Right kidney (tissue), 9 donors: ENCODE results near the gene DNAI1.
A peak's percentile ranks its signal among the peaks of the same experiment; 100 is the strongest.
"Not testable (repeated sequence)": the region's sequence is repeated elsewhere in the genome, so short reads cannot be mapped to it uniquely, and the experiment has no call there.

Experiments
- DNase-seq: peaks from one replicate; pipeline ENCODE4 v3.0.0-alpha.2; 2016
- long read RNA-seq, 8 donors: transcript quantifications; one replicate each; lab custom pipeline, GENCODE V29; 2026

Gene DNAI1
- long read RNA-seq, donor 1, result 0 reads
- long read RNA-seq, donor 2, result 0 reads
- long read RNA-seq, donor 3, result 0 reads
- long read RNA-seq, donor 4, result 0 reads
- long read RNA-seq, donor 5, result 0 reads
- long read RNA-seq, donor 6, result 0 reads
- long read RNA-seq, donor 7, result 0 reads
- long read RNA-seq, donor 8, result 0 reads

DNA sequence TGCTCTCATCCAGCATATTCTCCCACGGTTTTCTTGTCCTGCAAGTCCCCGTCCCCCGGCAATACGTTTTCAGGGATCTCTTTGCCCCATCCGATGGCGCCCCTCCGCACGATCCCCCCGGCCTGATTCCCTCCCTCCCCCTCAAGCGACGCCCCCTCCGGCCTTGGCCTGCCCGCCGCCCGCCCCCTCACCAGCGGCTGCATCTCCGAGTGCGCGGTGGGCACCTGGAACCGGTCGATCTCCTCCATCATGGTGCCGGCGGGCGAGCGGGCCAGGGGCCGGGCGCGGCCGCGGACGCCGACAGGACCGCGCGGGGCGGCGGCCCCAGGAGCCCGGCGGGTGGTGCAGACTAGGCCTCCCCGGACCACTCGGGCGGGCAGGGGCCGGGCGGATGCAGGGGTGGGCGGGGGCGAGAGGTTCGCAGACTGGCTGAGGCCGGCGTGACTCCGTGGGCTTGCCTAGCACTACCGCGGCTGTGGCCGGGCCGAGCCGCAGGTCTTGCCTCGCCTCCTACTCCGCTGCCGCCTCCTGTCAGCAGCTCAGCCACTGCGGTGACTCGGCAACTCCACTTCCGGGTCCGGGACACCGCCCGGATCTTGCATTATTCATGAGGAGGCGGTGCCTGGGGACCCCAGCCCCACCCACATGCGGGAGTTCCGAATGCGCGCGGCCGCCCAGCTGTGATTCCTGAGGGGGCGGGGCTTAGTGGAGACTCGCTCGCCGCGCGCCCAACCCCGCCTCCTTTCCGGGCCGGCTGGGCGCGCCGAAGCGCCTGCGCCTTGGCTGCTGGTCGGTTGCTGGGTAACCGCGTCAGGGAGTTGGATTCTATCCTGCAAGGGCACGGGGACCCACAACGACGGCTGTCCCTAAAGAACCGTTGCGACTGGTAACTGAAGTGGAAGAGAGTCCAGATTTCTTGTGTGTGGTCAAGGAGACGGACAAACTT, at the start of gene DNAI1, which contains the start of gene FAM219A:
Gene DNAI1, plus strand, starts transcription at position 793 of the 946 bp plus-strand sequence. CDS start 201 bp downstream, outside the sequence.
Gene FAM219A, minus strand, starts transcription at position 558 of the 946 bp plus-strand sequence. Its CDS starts 307 bp downstream, at position 251.
- peak; percentile 95 for DNase-seq

DNA sequence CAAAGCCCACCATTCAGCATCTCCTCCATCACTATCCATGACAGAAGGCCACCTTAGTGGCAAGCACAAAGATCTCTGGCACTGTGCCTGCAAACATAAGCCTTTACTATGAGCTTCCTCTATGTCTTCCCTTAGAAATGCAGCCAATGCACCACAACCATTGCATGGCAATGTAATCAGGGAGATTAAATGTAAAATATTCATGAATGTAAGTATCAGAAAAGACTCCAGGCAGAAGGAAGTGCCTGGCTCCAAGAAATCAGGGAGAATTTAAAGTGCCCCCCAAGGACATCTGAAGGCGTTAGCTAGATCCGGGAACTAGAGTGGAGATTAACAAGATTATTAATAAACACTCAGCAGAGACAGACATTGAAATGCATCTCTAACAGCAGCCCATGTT, 49.5 kb upstream of the DNAI1 start:
- no peak for DNase-seq

GRCh38 chr9:34412336-34412735, 46.3 kb upstream of the DNAI1 start:
- no peak for DNase-seq

- peak; percentile 29 for DNase-seq
Measured at GRCh38 chr9:34413231-34413852, 45.3 kb upstream of the DNAI1 start.

DNA sequence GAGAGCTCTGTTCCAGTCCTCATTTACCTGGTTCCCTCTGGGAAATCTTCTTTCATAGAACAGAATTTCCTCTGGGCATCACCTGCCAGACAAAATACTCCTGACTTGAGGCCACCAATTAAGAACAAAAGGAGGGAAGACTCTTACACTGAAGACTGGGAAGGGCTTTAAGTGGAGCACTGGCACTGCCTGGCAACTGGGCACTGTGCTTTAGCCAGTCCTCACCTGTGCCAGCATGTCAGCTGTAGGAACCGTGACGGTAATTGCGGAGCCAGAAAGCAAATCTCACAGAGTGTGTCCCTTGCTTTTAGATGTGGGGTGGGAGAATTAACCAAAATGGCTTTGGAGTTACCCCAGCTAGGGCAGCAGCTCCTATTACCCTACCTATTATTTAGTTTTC, 40.9 kb upstream of the DNAI1 start:
- DNase-seq, result no peak

DNA sequence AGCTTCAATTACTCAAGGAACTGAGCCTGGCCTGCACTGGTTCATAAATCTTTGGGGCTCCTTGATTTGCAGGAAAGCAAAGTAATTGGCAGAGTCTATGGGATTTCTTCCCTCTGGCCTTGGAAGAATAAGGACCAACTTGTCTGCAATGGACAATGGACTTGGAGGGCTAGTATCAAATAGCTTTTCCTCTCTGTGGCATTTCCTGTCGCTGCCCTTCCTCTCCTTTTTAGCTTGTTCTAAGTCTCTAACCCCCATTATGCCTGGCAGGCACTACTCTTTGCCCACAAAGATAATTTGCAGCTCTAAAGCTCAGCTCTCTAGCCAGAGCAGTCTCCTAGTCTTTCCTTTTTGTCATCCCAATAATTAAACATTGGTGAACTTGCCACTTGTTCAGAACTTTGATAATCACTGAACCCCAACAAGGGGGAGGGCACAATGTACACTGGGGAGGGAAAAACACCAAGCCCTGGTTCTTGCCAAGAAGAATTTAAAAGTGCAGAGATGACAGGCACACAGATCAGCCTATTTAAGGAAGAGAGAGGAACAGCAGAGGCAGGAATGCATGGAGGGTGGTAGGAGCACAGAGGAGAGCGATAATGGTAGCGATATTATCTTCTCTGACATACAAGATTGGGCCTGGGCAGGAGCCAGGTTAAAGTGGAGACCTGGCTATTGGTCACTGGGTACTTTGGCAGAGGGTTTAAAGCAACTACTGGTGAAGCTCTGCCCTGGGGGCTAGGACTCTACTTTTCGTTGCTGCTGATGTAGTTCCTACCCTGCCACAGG, 38.7 kb upstream of the DNAI1 start:
- DNase-seq, result no peak

DNA sequence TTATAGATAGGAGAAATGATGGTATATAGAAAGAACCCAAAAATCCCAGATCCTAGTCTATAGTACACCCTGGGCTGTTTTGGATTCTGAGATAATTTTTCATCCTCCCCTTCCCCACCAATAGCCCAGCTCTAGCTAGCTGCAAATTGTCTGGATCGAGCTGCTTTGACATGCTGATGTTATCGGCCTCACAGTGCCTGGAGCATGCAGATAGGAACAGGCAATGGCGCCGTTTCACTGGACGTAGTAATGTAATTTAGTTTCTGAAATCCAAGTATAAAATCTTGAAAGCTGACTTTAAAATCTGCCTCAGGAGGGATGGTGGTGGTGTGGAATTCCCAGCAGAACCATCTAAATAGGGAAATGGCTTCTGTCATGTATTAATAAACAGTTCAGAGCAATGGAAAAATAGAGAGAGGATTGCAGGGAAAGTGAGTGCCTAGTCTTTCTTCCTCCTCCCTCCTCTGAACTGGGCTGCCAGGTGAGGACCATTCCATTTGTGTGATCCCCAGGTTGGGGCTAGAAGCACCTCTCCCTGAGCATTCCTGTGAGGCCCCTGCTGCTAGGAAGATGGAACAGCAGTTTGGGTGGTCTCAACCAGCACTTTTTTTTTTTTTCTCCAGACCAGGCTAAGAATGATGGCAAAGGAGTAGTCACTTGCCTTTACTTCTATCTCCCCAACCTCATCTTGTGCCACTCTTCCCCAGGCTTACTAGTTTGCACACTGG, 32.1 kb upstream of the DNAI1 start:
- no peak for DNase-seq

GRCh38 chr9:34428325-34428958, 30.2 kb upstream of the DNAI1 start:
- DNase-seq, result no peak

- peak; percentile 36 for DNase-seq
Measured at GRCh38 chr9:34430843-34431437, 27.7 kb upstream of the DNAI1 start.

DNA sequence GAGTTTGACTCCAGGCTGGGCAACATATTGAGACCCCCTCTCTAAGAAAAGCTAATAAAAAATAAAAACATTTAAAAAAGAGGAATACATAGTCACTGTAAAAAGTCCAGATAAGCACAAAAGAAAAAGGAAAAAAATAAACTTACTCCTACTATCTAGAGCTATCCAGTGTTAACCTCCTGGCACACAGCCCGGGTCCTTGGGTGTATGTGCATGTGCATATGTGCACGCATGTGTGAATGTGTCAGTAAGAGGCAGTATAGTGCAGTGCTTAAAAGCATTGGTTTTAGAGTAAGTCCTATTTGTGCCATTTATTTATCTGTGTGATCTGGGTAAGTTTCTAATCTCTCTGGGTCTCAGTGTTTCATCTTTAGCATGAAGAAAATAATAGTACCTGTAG, 26.9 kb upstream of the DNAI1 start:
- DNase-seq, result no peak

DNA sequence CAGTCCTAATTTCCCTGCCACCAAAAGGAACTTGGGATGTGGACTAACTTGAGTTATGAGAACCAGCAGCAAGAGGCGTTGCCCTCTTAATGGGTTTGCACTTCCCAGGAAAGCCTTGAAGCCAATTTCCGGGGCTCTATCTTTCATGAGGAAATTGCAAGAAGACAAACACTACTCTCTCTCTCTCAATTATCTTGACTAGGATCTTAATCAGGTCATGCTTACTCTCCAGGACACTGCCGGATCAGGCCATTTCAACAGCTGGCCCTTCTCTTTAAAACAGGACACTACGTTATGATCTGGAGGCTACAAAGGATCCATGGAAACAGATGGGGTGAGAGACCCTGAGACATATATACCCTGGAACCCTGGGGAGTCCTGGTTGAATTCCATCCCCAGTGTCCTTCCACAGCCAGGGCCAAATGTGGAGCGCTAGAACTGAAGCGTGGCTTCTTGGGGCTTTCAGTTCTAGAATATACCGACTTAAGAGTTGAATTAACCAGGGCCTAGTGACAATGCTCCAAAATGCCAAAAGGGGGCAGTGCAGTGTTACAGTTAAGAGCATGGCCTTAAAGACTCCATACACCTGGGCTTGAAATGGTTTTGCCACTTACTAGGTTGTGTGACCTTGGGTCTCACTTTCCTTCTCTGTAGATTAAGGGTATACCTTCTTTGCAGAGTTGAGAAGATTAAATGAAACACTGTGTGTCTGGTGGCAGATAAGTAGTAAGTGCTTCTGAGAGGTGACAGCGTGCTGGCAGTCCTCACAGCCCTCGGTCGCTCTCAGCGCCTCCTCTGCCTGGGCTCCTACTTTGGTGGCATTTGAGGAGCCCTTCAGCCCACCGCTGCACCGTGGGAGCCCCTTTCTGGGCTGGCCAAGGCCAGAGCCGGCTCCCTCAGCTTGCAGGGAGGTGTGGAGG, 21.3 kb upstream of the DNAI1 start:
- no peak for DNase-seq

- not testable (repeated sequence) for DNase-seq
Measured at GRCh38 chr9:34437926-34438307, 20.7 kb upstream of the DNAI1 start.

DNA sequence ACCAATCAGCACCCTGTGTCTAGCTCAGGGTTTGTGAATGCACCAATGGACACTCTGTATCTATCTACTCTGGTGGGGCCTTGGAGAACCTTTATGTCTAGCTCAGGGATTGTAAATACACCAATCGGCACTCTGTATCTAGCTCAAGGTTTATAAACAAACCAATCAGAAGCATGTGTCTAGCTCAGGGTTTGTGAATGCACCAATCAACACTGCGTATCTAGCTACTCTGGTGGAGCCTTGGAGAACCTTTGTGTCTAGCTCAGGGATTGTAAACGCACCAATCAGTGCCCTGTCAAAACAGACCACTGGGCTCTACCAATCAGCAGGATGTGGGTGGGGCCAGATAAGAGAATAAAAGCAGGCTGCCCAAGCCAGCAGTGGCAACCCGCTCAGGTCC, 20.1 kb upstream of the DNAI1 start:
- DNase-seq, result not testable (repeated sequence)

DNA sequence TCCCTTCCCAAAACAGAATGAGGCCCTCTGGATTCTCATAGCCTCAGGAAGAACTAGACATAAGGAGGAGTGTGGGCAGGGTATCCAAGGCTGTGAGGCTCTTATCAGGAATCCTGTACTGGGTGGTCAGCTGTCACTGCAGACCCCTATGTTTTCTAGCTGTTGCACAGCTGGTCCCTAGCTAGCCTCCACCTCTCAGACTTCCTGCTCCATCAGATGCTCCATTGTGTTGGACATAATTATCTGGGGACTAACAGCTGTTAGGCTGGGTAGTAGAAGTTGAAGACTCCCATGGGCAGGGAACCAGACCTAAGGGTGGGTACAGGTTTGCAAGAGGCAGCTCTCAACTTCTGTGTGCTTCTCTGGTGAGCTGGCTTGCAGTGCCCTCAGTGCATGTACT, 18.6 kb upstream of the DNAI1 start:
- DNase-seq, result no peak

DNA sequence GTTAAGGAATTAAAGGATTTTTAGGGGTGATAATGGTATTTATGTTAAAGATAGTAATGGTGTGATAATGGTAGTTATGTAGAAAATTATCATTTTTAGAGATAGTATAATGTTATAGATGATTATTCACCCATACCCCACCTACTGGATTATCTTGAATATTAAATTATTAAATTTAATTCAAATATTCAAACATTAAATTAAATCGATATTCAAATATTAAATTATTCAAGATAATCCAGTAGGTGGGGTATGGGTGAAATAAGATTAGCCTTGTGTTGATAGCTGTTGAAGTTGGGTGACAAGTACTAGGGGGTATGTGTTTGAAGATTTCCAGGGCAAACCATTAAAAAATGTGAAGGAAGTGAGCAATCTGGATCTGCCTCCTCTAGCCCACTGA, 15.8 kb upstream of the DNAI1 start:
- no peak for DNase-seq

DNA sequence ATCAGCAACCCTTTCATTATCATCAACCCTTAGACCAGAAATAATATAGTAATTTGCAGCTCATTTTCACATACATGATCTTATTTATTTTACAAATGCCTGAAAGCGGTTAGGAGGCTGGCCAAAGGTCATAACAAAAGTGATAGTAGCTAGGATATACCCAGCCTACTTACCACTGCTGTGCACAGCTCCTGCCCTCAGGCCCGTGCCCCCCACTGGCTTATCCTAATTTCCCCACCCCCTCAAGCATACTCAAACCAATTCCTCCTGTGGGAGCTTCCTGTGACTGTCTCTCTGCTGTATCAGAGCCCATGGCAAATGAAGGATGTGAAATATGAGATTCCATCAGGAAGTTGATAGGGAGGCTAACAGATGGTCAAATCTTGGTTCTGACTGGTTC, 15.1 kb upstream of the DNAI1 start:
- no peak for DNase-seq

DNA sequence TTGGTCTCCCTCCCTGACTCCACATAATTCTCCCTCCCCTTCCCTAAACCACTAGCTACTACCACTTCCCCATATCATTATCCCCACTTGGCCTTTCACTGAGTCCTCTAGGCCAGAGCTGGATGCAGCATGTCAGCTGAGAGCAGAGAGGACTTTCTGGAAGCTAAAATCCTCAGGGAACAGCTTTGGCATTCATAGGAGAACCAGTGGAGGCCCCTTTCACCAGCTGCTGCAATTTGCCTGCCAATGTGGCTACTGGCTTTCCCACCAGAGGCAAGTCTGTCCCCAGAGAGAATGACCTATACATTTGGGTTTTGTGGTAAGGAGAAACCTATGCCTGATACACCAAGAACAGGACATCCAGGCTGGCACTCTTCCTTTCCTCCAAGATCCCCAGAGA, 14.6 kb upstream of the DNAI1 start:
- DNase-seq, result no peak

DNA sequence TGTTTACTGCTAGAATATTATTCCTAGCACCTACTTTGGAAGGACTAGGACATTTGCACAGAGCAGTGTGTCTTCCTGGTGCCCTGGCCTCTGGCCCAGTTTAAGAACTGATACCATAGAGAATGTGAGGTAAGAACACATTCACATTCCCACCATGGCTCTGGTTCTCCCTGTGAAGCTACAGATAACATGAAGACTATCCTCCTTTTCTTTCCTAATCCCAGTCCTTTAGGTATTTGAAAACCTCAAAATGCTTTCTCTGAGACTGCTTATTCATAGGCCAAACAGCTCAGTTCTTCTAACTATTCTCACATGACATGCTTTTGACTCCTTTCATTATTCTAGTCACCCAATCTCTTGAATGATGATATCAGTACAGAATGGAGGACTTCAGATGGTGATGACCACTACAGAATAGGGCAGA, 12.1 kb upstream of the DNAI1 start:
- DNase-seq, result no peak

- no peak for DNase-seq
Measured at GRCh38 chr9:34446951-34447350, 11.7 kb upstream of the DNAI1 start.

DNA sequence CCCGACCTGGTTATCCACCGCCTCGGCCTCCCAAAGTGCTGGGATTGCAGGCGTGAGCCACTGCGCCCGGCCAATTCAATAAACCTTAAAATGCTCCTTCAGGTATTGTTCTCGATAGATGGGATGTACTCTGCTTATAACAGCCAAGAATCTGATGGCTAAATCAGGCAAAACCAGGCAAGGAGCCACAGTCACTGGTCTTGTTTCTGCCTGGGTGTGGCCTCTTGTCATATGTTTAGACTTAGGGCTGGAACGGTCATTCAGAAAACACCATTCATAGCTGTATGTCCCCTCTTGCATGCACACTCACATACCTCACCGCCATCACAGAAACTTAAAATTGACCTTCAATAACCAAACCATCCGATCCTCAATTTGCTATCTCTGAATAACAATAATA, 8.0 kb upstream of the DNAI1 start:
- DNase-seq, result no peak
